GM23338 (cell line): Measurements from ENCODE around the gene WWOX.

Experiments used
- CREB1 ChIP-seq: fragments of 250-450 bp; sonication (Bioruptor Pico); IDR thresholded peaks from 2 replicates; pipeline ENCODE4 v1.5.0; 2020; ENCODE audit warnings: low read depth, mild to moderate bottlenecking, moderate library complexity
- CTCF ChIP-seq, 2 experiments: fragments of 200-600 bp in 1 of 2; sonication (generic) in 1 of 2; conservative IDR thresholded peaks; 2 replicates each; pipeline versions ENCODE4 v1.5.1 to v1.6.1; 2016 to 2017; ENCODE audit warnings: antibody characterized with exemption in 2 of 2, low read depth in 2 of 2, mild to moderate bottlenecking in 2 of 2, moderate library complexity in 1 of 2
- ETS1 ChIP-seq: IDR thresholded peaks from 2 replicates; pipeline ENCODE4 v1.6.1; 2016; ENCODE audit warnings: antibody characterized with exemption
- EZH2 ChIP-seq: fragments of 200-600 bp; sonication (generic); IDR thresholded peaks from one replicate; pipeline ENCODE4 v1.8.0; 2017; ENCODE audit warnings: antibody characterized with exemption, mild to moderate bottlenecking, low read depth; ENCODE audit not compliant: unreplicated experiment
- EZH2phosphoT487 ChIP-seq: fragments of 200-600 bp; sonication (generic); IDR thresholded peaks from one replicate; pipeline ENCODE4 v1.8.1; 2018; ENCODE audit warnings: antibody characterized with exemption; ENCODE audit not compliant: unreplicated experiment
- JUNB ChIP-seq: IDR thresholded peaks from one replicate; pipeline ENCODE4 v1.6.1; 2016; ENCODE audit warnings: antibody characterized with exemption; ENCODE audit not compliant: unreplicated experiment
- POLR2AphosphoS5 ChIP-seq: IDR thresholded peaks from 2 replicates; pipeline ENCODE4 v1.6.1; 2016; ENCODE audit warnings: antibody characterized with exemption, low read depth
- REST ChIP-seq: IDR thresholded peaks from one replicate; pipeline ENCODE4 v1.6.1; 2018; ENCODE audit warnings: antibody characterized with exemption; ENCODE audit not compliant: unreplicated experiment
- STAT1 ChIP-seq: IDR thresholded peaks from one replicate; pipeline ENCODE4 v1.6.1; 2016; ENCODE audit warnings: antibody characterized with exemption; ENCODE audit not compliant: unreplicated experiment
- ZNF331 ChIP-seq: fragments of 250-450 bp; sonication (Bioruptor Pico); IDR thresholded peaks from 2 replicates; pipeline ENCODE4 v1.5.0; 2020; ENCODE audit warnings: low read depth, mild to moderate bottlenecking, moderate library complexity
- ZNF462 ChIP-seq: fragments of 250-450 bp; sonication (Bioruptor Pico); IDR thresholded peaks from 2 replicates; pipeline ENCODE4 v1.5.0; 2020; ENCODE audit warnings: mild to moderate bottlenecking, moderate library complexity

GRCh38 chr16:78877114-78877655 lies 777.7 kb downstream of the WWOX start:
- TF ChIP-seq CTCF (conservative IDR thresholded peaks at IDR 0.05; ENCODE audit: low read depth in 2 of 2) (no peak), JUNB (no peak), POLR2AphosphoS5 (no peak), EZH2phosphoT487 (no peak), CREB1 (CRISPR knock-in tag) (no peak), REST (no peak), EZH2 (no peak), ZNF331 (CRISPR knock-in tag) (no peak), STAT1 (no peak), ETS1 (no peak), ZNF462 (peak; percentile 67; the same call in 1 of the 2 replicates)
